HUDEP-2 (cell line): ENCODE data around the gene TGIF2LY.
"Not testable (repeated sequence)": the region's sequence is repeated elsewhere in the genome, so short reads cannot be mapped to it uniquely, and the experiment has no call there.

ENCODE experiments used
- DNase-seq, 76 experiments: peaks; one replicate each; lab custom pipeline; 2025; ENCODE audit not compliant: unreplicated experiment in 76 of 76; lab: John Stamatoyannopoulos, UW

Gene TGIF2LY

GRCh38 chrY:3578767-3579166 is at the start of gene TGIF2LY:
Gene TGIF2LY, plus strand, starts transcription at chrY:3579067. Its CDS starts 178 bp downstream, at chrY:3579245.
- not testable (repeated sequence) for DNase-seq
